NT2/D1 (cell line): ENCODE measurements around the gene PIK3C2G.

Experiments
- DNase-seq: peaks from one replicate; pipeline ENCODE4 v3.0.0-alpha.2; 2011; ENCODE audit warnings: low read depth, low spot score
- H3K27me3 ChIP-seq: 2 replicates; pipeline ENCODE4 v1.6.0; 2011; ENCODE audit warnings: mild to moderate bottlenecking; ENCODE audit not compliant: insufficient read length, insufficient read depth
- H3K36me3 ChIP-seq: 2 replicates; pipeline ENCODE4 v1.6.1; 2011; ENCODE audit warnings: mild to moderate bottlenecking, low read length, mixed read lengths; ENCODE audit not compliant: insufficient read depth, insufficient read length
- H3K4me1 ChIP-seq: 2 replicates; pipeline ENCODE4 v1.5.1; 2011; ENCODE audit not compliant: insufficient read depth, insufficient read length
- H3K4me3 ChIP-seq: 2 replicates; pipeline ENCODE4 v1.5.1; 2011; ENCODE audit warnings: low read depth; ENCODE audit not compliant: insufficient read length
- H3K9ac ChIP-seq: 2 replicates; pipeline ENCODE4 v1.6.0; 2011; ENCODE audit warnings: low read depth; ENCODE audit not compliant: insufficient read length
- H3K9me3 ChIP-seq: 2 replicates; pipeline ENCODE4 v1.5.1; 2011; ENCODE audit warnings: mild to moderate bottlenecking, low read length; ENCODE audit not compliant: insufficient read depth
- SUZ12 ChIP-seq: IDR thresholded peaks from 2 replicates; pipeline ENCODE4 v1.6.1; 2011; ENCODE audit not compliant: insufficient read length, insufficient read depth; ENCODE audit errors: extremely low read depth
- YY1 ChIP-seq: IDR thresholded peaks from 2 replicates; pipeline ENCODE4 v1.6.1; 2011; ENCODE audit not compliant: insufficient read length, insufficient read depth
- ZNF274 ChIP-seq: IDR thresholded peaks from 2 replicates; pipeline ENCODE4 v1.6.1; 2011; ENCODE audit warnings: mild to moderate bottlenecking, low read depth, low read length

The PIK3C2G gene

DNA sequence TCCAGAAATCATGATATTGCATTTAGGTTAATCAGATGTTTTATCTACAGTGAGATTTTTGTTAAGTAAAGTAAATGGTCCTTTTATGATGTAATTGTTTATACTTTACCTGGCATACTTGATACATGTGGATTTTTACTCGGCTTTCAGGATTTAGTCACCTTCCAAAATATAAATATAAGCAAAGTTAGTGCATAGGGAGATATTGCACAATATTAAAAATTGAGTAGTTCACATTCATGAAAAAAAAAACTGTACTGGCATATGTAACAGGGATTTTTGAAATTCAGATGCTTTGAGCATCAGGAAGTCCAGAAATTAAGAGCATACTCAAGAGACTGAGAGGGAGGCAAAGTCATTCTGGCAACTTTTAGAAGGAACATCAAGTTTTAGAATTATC lies 303.0 kb downstream of the PIK3C2G start:
- Histone ChIP-seq H3K4me1 (no peaks in the 10 kb centered on the region), H3K9ac (no peak overlapping the region), H3K9me3 (no peaks in the 10 kb centered on the region), H3K4me3 (no peak overlapping the region), H3K36me3 (no peaks in the 10 kb centered on the region), H3K27me3 (no peaks in the 10 kb centered on the region)
- TF ChIP-seq SUZ12 (no peak), ZNF274 (no peak), YY1 (no peak)
- DNase-seq, result no peak

- H3K36me3 ChIP-seq, result no peaks in the 10 kb centered on the region
- TF ChIP-seq ZNF274, result no peak
- no peak for TF ChIP-seq YY1
- TF ChIP-seq SUZ12, result no peak
- no peak overlapping the region for H3K9ac ChIP-seq
- no peaks in the 10 kb centered on the region for H3K4me1 ChIP-seq
- no peaks in the 10 kb centered on the region for H3K9me3 ChIP-seq
- no peak overlapping the region for H3K4me3 ChIP-seq
- H3K27me3 ChIP-seq, result no peaks in the 10 kb centered on the region
- no peak for DNase-seq
Measured at GRCh38 chr12:18567787-18568186, 306.5 kb downstream of the PIK3C2G start.

GRCh38 chr12:18570543-18570942 lies 309.2 kb downstream of the PIK3C2G start:
- Histone ChIP-seq H3K9me3 (no peaks in the 10 kb centered on the region), H3K9ac (no peak overlapping the region), H3K4me3 (no peak overlapping the region), H3K36me3 (no peaks in the 10 kb centered on the region), H3K27me3 (no peaks in the 10 kb centered on the region), H3K4me1 (no peaks in the 10 kb centered on the region)
- DNase-seq, result no peak
- no peak for TF ChIP-seq SUZ12
- TF ChIP-seq ZNF274, result no peak
- TF ChIP-seq YY1, result no peak

DNA sequence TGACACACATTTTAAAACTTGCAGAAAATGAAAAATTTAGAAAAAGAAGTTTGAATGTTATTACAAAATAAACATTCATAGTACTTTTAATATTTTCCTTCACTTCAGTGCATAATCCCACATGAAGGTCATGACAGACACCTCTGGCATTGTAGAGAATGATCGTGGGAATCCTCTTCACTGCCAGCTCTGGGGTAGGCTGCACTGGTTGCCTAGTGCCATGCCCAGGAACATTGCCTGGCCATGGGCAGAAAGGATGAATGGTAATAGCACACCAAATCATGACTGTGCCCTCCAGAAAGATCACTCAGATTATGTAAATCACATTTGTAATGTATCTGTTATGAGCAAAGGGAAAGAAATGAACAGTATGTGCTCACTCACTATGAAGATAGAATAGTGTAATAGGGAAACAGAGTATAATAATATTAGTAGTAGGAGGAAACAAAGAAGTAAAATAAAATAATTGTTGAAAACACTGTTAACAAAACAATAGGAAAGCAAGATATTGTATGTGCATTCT lies 314.8 kb downstream of the PIK3C2G start:
- Histone ChIP-seq H3K27me3 (no peaks in the 10 kb centered on the region), H3K9me3 (no peaks in the 10 kb centered on the region), H3K36me3 (no peaks in the 10 kb centered on the region), H3K4me1 (no peaks in the 10 kb centered on the region), H3K4me3 (no peak overlapping the region), H3K9ac (no peak overlapping the region)
- TF ChIP-seq ZNF274 (no peak), SUZ12 (no peak), YY1 (no peak)
- DNase-seq, result no peak

GRCh38 chr12:18576648-18577047 lies 315.3 kb downstream of the PIK3C2G start:
- Histone ChIP-seq H3K9me3 (no peaks in the 10 kb centered on the region), H3K9ac (no peak overlapping the region), H3K4me1 (no peaks in the 10 kb centered on the region), H3K4me3 (no peak overlapping the region), H3K36me3 (no peaks in the 10 kb centered on the region), H3K27me3 (no peaks in the 10 kb centered on the region)
- DNase-seq, result no peak
- TF ChIP-seq ZNF274, result no peak
- no peak for TF ChIP-seq YY1
- no peak for TF ChIP-seq SUZ12

- Histone ChIP-seq H3K36me3 (no peaks in the 10 kb centered on the region), H3K9me3 (no peaks in the 10 kb centered on the region), H3K27me3 (no peaks in the 10 kb centered on the region), H3K4me1 (no peaks in the 10 kb centered on the region), H3K4me3 (no peak overlapping the region), H3K9ac (no peak overlapping the region)
- DNase-seq, result no peak
- no peak for TF ChIP-seq ZNF274
- TF ChIP-seq YY1, result no peak
- no peak for TF ChIP-seq SUZ12
Measured at GRCh38 chr12:18578191-18578590, 316.9 kb downstream of the PIK3C2G start.

- TF ChIP-seq YY1 (no peak), SUZ12 (no peak), ZNF274 (no peak)
- Histone ChIP-seq H3K9ac (no peak overlapping the region), H3K9me3 (peaks cover 6% of the 10 kb centered on the region; the same call in 1 of the 2 replicates), H3K27me3 (no peaks in the 10 kb centered on the region), H3K36me3 (no peaks in the 10 kb centered on the region), H3K4me1 (no peaks in the 10 kb centered on the region), H3K4me3 (no peak overlapping the region)
- no peak for DNase-seq
Measured at GRCh38 chr12:18580291-18580690, 319.0 kb downstream of the PIK3C2G start.

- no peak overlapping the region for H3K4me3 ChIP-seq
- H3K9me3 ChIP-seq, result peaks cover 6% of the 10 kb centered on the region; the same call in 1 of the 2 replicates
- no peaks in the 10 kb centered on the region for H3K27me3 ChIP-seq
- no peaks in the 10 kb centered on the region for H3K4me1 ChIP-seq
- no peak overlapping the region for H3K9ac ChIP-seq
- H3K36me3 ChIP-seq, result no peaks in the 10 kb centered on the region
- no peak for DNase-seq
- TF ChIP-seq YY1, result no peak
- TF ChIP-seq SUZ12, result no peak
- TF ChIP-seq ZNF274, result no peak
Measured at GRCh38 chr12:18580706-18581105, 319.4 kb downstream of the PIK3C2G start.
